HG03460 (cell line): ENCODE data around the gene MB.
"Not testable (repeated sequence)": the region's sequence is repeated elsewhere in the genome, so short reads cannot be mapped to it uniquely, and the experiment has no call there.

Source experiments
- ATAC-seq: cut with Tn5 transposase; IDR thresholded peaks from one replicate; pipeline ENCODE4 v1.9.1; 2021; ENCODE audit not compliant: unreplicated experiment

MB gene

DNA sequence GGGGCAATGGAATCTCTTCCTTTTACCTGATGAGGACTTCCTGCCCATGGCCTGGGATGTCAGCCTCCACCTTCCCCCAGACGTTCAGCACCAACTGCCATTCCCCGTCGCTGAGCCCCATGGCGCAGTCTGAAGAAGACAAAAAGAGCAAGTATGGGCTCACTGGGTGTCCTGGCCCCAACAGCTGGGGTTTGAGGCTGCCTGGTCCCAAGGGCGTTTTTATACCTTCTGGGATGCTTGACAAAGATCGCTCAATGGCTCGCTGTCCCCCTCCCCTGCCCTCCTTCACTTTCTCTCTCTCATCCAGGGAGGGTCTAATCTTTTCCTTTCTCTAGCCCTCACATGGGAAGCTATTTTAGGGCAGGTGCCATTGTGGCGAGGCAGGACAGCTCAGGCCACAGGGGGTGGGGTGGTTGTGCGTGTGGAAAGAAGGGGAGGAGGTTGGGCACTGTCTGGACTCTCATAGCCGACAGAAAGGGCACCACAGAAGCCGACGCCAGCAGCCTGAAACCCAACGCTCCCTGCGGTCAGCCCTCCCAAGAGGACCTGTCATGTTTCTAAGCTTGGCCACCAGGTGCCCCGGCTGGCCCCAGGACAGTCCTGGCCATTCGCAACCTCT, at the start of gene MB:
Gene MB, minus strand, starts transcription at position 193 of the 619 bp plus-strand sequence. Its CDS starts 72 bp downstream, at position 121.
- no peak for ATAC-seq

GRCh38 chr22:35666699-35667098, 49.6 kb upstream of the MB start:
- not testable (repeated sequence) for ATAC-seq

GRCh38 chr22:35664955-35665587, 47.9 kb upstream of the MB start:
- ATAC-seq = no peak

GRCh38 chr22:35663371-35663770, 46.2 kb upstream of the MB start:
- ATAC-seq = no peak

GRCh38 chr22:35662914-35663313, 45.8 kb upstream of the MB start:
- ATAC-seq = no peak

DNA sequence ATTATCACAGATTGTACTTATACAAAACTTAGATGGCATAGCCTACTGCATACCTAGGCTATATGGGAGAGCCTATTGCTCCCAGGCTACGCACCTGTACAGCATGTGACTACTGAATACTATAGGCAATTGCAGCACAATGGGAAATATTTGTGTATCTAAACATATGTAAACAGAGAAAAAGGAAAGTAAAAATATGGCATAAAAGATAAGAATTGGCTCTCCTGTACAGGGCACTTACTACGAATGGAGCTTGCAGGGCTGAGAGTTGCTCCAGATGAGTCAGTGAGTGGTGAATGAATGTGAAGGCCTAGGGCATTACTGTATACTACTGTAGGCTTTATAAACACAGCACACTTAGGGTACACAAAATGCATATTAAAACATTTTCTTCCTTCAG, 44.3 kb upstream of the MB start:
- ATAC-seq = no peak

GRCh38 chr22:35660291-35661127, 43.4 kb upstream of the MB start:
- ATAC-seq = no peak

GRCh38 chr22:35657571-35658312, 40.6 kb upstream of the MB start:
- no peak for ATAC-seq

DNA sequence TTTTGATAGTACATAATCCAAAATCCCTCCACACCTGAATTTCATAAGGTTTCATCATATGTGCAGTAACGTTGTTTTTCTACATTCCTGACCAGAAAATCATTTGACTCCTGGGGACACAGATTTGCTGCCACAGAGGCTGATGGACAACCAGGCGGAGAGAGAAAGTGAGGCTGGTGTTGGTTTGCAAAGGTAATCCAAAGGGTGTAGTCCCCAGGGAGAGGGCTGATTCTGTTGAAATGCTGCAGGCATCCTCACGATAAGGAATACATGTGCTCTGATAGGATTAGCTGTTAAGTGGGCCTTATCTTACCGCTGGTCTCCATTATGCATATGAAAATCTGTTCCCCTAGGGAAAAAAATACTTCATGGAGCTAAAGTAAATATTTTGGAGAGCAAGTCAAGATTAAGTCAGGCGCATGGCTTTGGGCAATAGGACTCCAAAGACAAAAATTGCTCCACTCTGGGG, 39.2 kb upstream of the MB start:
- no peak for ATAC-seq

- ATAC-seq = no peak
Measured at GRCh38 chr22:35653824-35654223, 36.7 kb upstream of the MB start.

DNA sequence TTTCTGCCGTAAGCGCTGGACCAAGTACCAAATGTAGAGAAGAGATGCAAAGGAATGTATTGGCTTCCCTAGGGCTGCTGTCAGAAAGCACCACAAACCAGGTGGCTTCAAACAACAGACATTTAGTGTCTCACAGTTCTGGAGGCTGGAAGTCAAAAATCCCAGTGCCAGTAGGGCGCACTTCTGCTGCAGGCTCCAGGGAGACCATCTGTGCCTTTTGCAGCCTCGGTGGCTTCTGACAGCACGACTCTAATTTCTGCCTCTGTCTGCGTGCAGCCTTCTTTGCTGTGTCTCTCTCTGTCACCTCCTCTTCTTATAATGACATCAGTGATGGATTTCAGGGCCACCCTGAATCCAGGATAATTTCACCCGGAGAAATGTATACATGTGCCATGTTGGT, 34.0 kb upstream of the MB start:
- no peak for ATAC-seq

DNA sequence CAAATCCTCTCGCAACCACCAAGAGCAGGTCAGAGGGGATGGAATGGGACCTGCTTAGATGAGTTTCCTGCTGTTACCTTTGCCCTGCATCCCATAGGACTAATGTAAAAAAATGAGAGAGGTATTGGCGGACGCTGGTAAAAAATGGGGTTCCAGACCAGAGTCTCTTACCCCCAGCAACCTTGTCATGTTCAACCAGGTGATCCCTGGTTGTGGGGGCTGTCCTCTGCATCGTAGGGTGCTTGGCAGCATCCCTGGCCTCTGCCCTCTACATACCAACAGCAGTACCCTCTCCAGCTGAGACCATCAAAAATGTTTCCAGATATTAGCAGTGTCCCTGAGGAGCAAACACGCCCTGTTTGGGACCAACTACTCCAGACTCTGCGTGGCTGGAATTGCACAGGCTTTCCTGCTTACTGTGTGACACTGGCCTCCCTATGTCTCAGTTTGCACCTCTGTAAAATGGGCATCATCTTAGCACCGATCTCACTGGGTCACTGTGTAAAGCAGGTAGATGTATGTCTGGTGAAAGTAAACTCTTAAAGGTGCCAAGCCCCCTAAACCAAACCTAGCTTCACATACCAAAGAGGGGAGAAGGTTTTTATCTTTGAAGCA, 32.6 kb upstream of the MB start:
- no peak for ATAC-seq

GRCh38 chr22:35649026-35649553, 32.0 kb upstream of the MB start:
- no peak for ATAC-seq

DNA sequence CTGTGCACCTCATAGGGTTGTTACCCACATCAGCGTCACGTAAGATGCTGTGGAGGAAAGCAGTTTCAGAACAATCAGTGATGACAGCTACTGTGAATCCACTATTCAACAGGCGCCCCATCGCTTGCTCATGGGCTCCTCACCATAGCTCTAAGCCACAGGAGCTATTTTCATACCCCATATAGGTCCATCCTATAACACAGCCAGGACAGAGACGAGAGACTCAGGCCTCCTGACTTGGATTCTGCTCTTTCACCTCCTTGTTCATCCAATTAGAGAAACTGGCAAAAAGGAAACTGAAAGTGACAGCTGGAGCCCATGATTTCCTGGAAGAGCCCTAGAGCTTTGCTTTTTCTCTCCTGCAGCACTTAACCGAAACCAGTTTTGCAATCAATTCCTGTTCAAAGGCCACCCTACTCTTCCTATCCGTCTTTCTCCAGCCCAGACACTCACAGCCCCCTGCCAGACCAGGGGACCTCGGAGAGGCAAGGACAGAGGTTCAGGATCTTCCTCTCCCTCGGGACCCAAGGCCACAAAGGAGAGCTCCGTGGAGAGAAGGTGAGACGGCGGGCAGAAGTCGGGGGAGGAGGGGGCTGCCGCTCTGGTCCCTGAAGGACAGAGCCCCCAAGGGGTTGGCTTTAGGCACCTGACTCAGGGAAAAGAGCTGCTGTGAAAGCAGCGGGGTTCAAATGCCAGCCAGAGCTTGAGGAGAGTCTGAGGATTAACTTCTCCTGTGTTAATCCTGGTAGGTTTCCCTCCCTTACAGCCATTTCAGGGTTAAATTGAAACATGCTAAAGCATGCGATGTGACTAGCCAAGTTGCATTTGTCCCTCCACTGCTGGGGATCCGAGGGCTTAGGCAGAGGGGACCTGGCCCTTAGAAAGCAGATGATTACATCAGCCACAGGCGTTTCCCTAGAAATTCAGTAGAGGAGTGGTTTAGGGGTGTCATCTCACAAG, 31.2 kb upstream of the MB start, which contains the start of gene APOL6:
Gene APOL6, plus strand, starts transcription at position 381 of the 960 bp plus-strand sequence. CDS start 7,980 bp downstream, outside the sequence.
- no peak for ATAC-seq

- no peak for ATAC-seq
Measured at GRCh38 chr22:35645646-35646045, 28.5 kb upstream of the MB start.

DNA sequence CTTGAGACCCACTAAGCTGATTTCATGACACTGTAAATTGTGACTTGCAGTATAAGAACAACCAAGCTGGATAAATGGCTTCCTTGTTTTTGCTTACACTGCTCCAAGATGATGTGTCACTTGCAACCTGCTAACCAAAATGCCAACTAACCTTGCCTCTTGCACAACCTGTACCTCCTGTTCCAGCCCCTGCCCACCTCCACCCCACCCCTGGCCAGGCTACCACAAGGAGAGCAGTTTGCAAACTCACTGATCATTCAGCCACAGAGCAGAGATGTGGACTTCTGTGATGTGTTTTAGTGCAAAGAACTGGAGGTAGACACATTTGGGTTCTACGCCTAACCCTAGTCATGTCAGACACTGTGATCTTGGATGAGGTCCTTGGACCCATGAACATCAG, 26.9 kb upstream of the MB start:
- ATAC-seq = no peak

DNA sequence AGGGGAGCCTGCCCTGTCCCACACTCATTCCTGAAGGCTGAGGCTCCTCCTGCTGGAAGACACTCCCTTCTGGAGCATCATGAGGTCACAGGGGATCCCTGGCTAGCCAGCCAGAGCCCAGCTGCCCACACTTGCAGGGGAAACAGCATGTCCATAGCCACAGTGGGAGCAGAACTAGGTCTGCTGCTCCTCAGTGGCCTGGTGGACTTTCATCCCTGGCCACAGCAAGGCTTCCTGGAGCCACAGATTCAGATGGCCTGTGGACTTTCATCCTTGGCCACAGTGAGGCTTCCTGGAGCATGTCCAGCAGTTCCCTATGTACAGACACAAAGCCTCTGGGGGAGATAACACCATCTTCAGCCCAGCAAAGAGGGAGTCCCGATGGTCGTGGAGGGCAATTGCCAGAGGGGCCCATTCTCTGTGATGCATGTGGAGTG, 25.2 kb upstream of the MB start:
- ATAC-seq = no peak

DNA sequence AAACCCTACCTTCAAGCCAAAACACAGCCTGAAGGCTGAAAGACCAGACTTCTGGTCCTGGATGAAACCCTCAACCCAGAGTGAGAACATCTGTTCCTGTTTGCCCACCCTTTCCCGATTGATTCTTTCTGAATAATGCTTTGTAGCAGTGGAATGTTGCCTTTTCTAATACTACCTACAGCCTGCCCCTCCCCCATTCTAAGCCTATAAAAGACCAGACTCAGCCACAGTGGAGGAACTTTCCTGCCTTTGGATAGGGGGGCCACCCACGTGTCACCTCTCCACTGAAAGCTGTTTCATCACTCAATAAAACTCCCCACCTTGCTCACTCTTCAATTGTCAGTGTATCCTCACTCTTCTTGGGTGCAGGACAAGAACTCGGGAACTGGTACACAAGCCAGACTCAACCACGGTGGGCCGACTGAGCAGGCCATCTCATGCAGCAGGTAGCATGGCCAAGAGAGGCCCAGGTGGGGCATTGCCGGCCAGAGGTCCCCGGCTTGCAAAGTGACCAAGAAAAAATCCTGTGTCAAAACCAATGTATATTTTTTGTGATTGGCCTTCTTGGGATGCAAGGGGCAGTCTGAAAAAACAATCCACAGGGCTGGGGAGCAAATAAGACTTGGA, 24.5 kb upstream of the MB start:
- ATAC-seq = no peak

- ATAC-seq = no peak
Measured at GRCh38 chr22:35638410-35638809, 21.3 kb upstream of the MB start.
